Measurements from ENCODE around the gene GDF15. TPM values are rescaled to one million over a fixed set of nuclear protein-coding genes. Genes with fewer than 3 reads are reported as not detected.

GDF15 gene
- total and polyA plus RNA-seq, 8 donors, result 15.7 to 180 (median 34.6) TPM

DNA sequence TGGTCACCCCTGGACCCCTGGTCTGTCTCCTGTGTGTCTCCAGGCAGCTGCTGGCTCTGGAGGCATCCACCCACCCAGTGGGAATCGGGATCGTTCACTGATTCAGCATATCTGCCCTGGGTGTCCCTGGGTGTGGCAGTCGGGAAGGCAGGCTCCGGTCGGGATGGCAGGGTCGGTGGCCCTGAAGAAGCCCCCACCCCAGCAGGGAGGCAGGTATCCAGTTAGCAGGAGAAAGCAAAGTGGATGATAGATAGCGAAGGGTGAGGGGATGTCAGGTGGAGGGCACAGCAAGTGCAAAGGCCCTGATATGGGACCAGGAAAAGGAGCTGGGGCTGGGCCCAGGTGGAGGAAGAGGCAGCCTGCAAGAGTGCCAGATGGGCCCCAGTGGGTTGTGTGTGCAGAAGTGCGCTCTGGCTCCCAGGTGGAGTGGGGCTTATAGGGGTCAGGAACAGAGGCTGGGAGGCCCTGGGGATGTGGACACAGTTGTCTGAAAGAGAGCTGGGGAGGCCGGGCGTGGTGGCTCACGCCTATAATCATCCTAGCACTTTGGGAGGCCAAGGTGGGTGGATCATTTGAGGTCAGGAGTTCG is 35.5 kb downstream of the GDF15 start:
- intact Hi-C loops (cut with DNase I), result no loop called here
- peak in 1 of 4 donors; percentile 62 for DNase-seq

DNA sequence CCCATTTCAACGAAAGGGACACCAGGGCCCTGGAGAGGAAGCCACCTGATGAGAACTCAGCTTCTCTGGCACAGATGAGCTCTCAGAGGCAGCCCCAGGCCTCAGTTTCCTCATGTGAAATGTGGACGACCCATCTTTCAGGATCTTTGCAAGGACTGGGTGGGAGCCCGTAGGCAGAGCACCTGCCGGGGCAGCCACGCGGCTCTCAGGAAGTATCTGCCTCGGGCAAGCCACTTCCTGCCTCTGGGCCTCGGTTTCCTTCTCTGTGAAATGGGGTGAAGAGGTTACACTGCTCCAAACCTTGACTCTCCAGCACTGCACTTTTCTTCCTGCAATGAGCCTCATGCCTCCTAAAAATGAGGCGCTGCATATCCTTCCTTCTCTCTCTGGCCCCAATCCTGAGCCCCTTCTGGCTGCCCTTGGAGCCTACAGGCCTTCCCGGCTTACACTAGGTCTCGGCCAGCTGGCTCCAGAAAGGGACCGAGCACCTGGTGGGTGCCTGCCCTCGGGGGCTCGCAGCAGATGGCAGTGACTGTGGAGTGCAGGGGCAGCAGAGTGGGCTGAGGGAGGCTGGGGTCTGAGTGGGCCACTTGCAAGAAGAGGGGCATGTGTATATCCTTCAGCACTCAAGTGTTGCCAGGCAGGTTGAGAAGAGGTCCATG is 36.7 kb downstream of the GDF15 start:
- intact Hi-C loops (cut with DNase I), result no loop called here
- DNase-seq (peak in 1 of 4 donors; percentile 58), ATAC-seq (no peak)
- H3K27ac ChIP-seq, result no peak overlapping the region
- TF ChIP-seq CTCF (IDR thresholded peaks at IDR 0.05), result no peak
- H3K27me3 ChIP-seq, result peaks cover 0 to 24% of the 10 kb centered on the region in 2 donors
- no peaks in the 10 kb centered on the region for H3K9me3 ChIP-seq
- peaks cover 17 to 57% of the 10 kb centered on the region in 2 donors for H3K4me1 ChIP-seq
- H3K36me3 ChIP-seq, result no peaks in the 10 kb centered on the region
- no peak overlapping the region for H3K4me3 ChIP-seq

More for the DNA sequence above, 35.5 kb downstream of the GDF15 start:
- no peak for TF ChIP-seq CTCF (IDR thresholded peaks at IDR 0.05)
- Histone ChIP-seq H3K27me3 (peaks cover 0 to 36% of the 10 kb centered on the region in 2 donors), H3K4me1 (peaks cover 25 to 69% of the 10 kb centered on the region in 2 donors), H3K4me3 (peak overlapping the region in 1 of 2 donors; percentile 58), H3K9me3 (no peaks in the 10 kb centered on the region), H3K36me3 (no peaks in the 10 kb centered on the region), H3K27ac (no peak overlapping the region)
- ATAC-seq, result no peak

DNA sequence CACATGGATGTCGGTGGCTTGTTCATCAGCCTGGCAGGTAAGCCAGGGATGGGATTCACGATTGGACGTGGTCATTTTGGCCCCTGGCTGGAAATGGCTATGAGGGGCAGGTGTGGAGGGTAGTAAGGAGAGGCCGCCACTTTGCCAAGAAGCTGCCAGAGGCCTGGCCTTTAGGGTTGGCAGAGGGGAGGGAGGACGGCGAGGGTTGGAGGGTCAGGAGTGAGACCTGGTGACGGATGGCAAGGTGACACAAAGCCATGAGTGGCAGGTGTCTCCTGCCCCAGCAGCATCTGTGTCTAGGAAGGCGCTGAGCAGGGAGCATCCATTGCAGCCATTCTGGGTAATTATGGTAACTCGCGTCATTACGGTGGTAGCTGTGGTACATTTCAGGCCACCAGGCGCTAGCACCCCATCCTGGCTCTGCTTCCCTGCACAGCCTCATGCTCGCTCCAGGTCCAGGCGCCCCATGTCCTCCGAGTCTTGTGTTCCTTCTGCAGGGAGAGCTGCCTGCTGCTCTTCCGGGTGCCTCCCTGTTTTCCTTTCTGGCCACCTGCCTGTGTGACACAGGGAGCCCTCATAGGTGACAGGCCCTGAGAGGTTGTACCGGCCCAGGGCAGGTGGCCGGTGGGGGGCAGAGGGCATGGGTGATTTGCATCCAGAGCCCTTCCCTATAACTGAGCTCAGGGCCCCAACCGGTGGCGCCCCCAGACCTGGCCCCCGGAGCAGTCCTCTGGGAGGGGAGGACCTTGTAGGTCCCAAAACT is 37.5 kb downstream of the GDF15 start:
- ATAC-seq (no peak), DNase-seq (peak in 1 of 4 donors; percentile 52)
- no peak for TF ChIP-seq CTCF (IDR thresholded peaks at IDR 0.05)
- peaks cover 0 to 5% of the 10 kb centered on the region in 2 donors for H3K36me3 ChIP-seq
- intact Hi-C loops (cut with DNase I), result no loop called here
- H3K9me3 ChIP-seq, result no peaks in the 10 kb centered on the region
- no peak overlapping the region for H3K4me3 ChIP-seq
- H3K27me3 ChIP-seq, result peaks cover 0 to 16% of the 10 kb centered on the region in 2 donors
- H3K27ac ChIP-seq, result no peak overlapping the region
- H3K4me1 ChIP-seq, result peaks cover 11 to 54% of the 10 kb centered on the region in 2 donors

DNA sequence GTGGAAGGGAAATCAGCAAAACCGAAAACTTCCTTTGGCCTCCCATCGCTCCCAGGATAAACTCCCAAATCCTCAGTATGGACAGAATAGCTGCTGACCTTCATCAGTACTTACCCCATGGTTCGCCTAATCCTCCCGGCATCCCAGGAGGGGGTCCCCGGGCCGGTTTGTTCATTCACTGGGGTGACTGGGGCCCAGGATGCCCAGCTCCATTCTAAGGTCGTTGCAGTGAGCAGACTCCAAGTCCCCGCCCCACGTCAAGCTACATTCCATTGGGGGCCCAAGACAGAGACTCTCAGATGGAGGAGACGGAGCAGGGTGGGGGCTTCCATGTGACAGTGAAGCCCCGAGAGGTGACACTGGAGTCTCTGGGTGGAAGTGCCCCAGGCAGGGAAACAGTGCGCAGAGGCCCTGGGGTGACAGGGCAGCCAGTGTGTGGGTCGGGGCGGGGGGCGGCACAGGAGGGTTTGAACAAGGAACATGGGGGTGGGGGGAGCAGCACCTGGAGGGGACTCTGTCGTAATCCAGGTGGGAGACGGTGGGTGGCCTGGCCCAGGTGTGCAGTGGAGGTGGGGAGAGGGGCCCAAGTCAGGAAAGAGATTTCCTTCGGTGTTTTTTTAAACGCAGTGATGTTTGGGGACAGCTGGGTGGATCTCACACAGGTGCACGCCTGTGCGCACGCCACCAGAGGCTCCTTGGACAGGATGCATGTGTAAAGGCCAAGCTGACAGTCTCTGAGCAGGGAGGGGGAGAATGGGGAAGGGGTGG is 38.3 kb downstream of the GDF15 start:
- ATAC-seq (no peak), DNase-seq (peak in 1 of 4 donors; percentile 54)
- peaks cover 0 to 5% of the 10 kb centered on the region in 2 donors for H3K36me3 ChIP-seq
- intact Hi-C loops (cut with DNase I), result no loop called here
- peaks cover 0 to 17% of the 10 kb centered on the region in 2 donors for H3K27me3 ChIP-seq
- no peak for TF ChIP-seq CTCF (IDR thresholded peaks at IDR 0.05)
- no peak overlapping the region for H3K4me3 ChIP-seq
- no peaks in the 10 kb centered on the region for H3K9me3 ChIP-seq
- no peak overlapping the region for H3K27ac ChIP-seq
- peaks cover 9 to 56% of the 10 kb centered on the region in 2 donors for H3K4me1 ChIP-seq
